Mucosa of gallbladder (tissue), 1 donor: Measurements from ENCODE around the gene RMRP. TPM values are rescaled to one million over a fixed set of nuclear protein-coding genes. Genes with fewer than 3 reads are reported as not detected.
"Not testable (repeated sequence)": the region's sequence is repeated elsewhere in the genome, so short reads cannot be mapped to it uniquely, and the experiment has no call there.

Experiments used
- DNase-seq: peaks from one replicate; pipeline ENCODE4 v3.0.0-alpha.2; 2020; ENCODE audit warnings: low spot score
- total RNA-seq: library from RNA; stranded (reverse); gene quantifications from one replicate; pipeline ENCODE4 v1.2.1, GENCODE V29; 2021
- donor health status: DM: no; HTN: no; CAD: no.

Gene RMRP
- total RNA-seq, 1 donor from 2014 or later, result 17,824 TPM

GRCh38 chr9:35665471-35665818, 7.6 kb upstream of the RMRP start:
- no peak for DNase-seq

- DNase-seq, result peak; percentile 82
Measured at GRCh38 chr9:35664531-35665470, 7.0 kb upstream of the RMRP start, which contains the start of gene ARHGEF39. Gene ARHGEF39 (minus strand): TSS chr9:35665195. CDS start chr9:35665169, 26 bp downstream.

DNA sequence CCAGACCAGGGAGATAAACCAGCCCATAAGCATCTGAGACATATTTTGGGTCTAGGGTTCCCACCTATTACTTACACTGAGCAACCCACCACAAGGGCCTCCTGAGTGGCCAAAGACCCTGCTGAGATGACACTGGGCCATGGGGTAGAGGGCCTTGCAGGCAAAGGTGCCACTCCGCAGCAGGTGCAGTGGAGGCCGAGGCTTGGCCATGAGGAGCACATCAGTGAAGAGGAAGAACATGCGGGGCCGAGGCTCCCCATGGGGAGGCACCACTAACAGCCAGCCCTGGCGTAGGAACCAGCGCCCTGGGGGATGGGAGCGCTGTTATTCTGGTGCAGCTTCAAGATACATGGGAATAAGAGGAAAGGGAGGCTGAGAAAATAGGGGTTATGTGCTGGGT, 4.6 kb upstream of the RMRP start:
- DNase-seq, result no peak

GRCh38 chr9:35661756-35662350, 4.0 kb upstream of the RMRP start:
- no peak for DNase-seq

DNA sequence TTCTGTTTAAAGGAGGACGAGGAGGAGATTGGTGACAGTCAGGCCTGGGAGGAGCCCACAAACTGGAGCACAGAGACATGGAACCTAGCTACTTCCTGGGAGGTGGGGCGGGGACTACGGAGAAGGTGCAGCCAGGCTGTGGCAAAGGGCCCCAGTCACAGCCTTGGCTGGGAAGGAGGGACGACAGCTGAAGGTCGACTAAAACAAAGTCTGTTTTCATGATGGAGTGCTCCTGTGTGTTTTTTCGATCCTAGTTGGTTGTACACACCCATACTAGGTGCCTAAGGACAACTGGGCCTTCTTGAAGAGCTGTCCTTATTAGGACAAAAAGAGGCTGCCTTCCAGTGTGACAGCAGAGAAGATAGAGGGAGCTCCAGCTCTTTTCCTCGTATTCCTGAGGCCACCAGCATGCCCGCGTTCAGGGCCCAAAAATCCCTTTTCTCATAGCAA, 3.2 kb upstream of the RMRP start:
- peak; percentile 52 for DNase-seq

GRCh38 chr9:35659340-35659739, 1.5 kb upstream of the RMRP start:
- DNase-seq, result no peak

DNA sequence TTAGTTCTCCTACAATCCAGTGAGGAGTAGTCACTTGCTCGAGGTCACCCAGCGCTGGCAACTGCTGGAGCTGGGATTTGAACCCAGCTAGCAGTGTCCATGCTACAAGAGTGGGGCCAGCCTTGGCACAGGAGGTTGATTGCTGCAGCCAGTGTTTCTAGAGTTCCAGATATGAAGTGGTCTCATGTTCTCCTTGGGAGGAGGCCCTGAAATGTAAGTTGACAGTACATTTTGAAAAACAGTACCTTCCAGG, 1.1 kb upstream of the RMRP start:
- DNase-seq, result no peak

GRCh38 chr9:35658137-35658967, 533 bp upstream of the RMRP start, which contains the start of gene CCDC107:
Gene CCDC107 (plus strand): TSS chr9:35658292. CDS start chr9:35658380, 88 bp downstream.
- DNase-seq, result peak; percentile 84

GRCh38 chr9:35656831-35657545, 831 bp downstream of the RMRP start:
- no peak for DNase-seq

DNA sequence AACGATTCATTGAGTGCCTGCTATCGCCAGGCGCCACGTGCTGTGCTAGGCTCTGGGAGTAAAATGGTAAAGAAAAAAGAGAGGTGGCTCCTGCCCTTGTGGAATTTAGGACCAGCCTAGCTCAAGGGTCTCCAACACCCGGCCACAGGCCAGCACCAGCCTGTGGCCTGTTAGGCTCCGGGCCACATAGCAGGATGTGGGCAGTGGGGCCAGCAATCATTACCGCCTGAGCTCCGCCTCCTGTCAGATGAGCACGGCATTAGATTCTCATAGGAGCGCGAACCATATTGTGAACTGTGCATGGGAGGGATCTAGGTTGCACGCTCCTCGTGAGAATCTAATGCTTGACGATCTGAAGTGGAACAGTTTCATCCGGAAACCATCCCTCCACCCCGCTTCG, 1.5 kb downstream of the RMRP start:
- no peak for DNase-seq

DNA sequence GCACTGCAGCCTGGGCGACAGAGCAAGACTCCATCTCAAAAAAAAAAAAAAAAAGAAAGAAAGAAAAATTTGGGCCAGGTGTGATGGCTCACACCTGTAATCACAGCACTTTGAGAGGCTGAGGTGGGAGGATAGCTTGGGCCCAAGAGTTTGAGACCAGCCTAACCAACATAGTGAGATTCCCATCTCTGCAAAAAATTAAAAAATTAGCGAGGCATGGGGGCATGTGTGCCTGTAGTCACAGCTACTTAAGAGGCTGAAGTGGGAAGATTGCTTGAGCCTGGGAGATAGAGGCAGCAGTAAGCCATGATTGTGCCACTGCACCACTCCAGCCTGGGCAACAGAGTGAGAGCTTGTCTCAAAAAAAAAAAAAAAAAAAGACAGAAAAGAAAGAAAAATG, 4.2 kb downstream of the RMRP start:
- no peak for DNase-seq

DNA sequence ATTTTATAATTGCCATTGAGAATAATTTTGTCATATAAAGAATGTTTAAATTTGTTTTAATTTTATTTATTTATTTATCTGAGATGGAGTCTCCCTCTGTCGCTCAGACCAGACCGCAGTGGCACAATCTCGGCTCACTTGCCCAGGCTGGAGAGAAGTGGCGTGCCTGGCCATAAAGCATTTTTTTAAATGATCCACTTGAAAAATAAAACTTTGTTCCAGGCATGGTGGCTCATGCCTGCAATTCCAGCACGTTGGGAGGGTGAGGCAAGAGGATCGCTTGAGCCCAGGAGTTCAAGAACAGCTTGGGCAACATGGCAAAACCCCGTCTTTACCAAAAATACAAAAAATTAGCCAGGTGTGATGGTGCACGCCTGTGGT, 5.0 kb downstream of the RMRP start:
- no peak for DNase-seq

- DNase-seq, result no peak
Measured at GRCh38 chr9:35651956-35652828, 5.6 kb downstream of the RMRP start.

- no peak for DNase-seq
Measured at GRCh38 chr9:35650341-35651158, 7.3 kb downstream of the RMRP start, which contains the start of gene SIT1. Gene SIT1 (minus strand): TSS chr9:35650931. CDS start chr9:35650853, 78 bp downstream.

- DNase-seq, result no peak
Measured at GRCh38 chr9:35649431-35650340, 8.1 kb downstream of the RMRP start.

- DNase-seq, result peak; percentile 94
Measured at GRCh38 chr9:35646533-35647265, 11.1 kb downstream of the RMRP start.

- peak; percentile 71 for DNase-seq
Measured at GRCh38 chr9:35646153-35646532, 11.7 kb downstream of the RMRP start.

GRCh38 chr9:35645736-35646135, 12.1 kb downstream of the RMRP start:
- DNase-seq, result not testable (repeated sequence)
